Left ventricle myocardium superior (tissue), 1 donor: ENCODE results near the gene TSC22D1. TPM values are rescaled to one million over a fixed set of nuclear protein-coding genes. Genes with fewer than 3 reads are reported as not detected.
"Not testable (repeated sequence)": the region's sequence is repeated elsewhere in the genome, so short reads cannot be mapped to it uniquely, and the experiment has no call there.

Experiments
- ATAC-seq: fragments of 200-7000 bp; cut with Tn5 transposase; one replicate; pipeline ENCODE4 v1.9.1; 2020; ENCODE audit warnings: mild to moderate bottlenecking, moderate library complexity
- DNase-seq: peaks from one replicate; pipeline ENCODE4 v3.0.0-alpha.2; 2020
- intact Hi-C: fragments of 100-400 bp; cut with micrococcal nuclease; formaldehyde crosslinking; loops from one replicate; pipeline ENCODE4 v1.11.0; 2022
- total RNA-seq: library from RNA; stranded (reverse); fragmentation: NEBNext Ultra II Directional; extraction: Animal tissue kit (Norgen Biotek cat#: 25700); gene quantifications from one replicate; pipeline ENCODE4 v1.2.1, GENCODE V29; 2021
- donor health status: DM: no; HTN: yes; CAD: no; lungs with severe emphysema.

Gene TSC22D1
- total RNA-seq, 1 donor from 2014 or later, result 180 TPM

GRCh38 chr13:44574466-44574855 is 1.7 kb downstream of the TSC22D1 start:
- no peak for ATAC-seq
- intact Hi-C loops, result no loop called here
- no peak for DNase-seq

- ATAC-seq, result no peak
- no peak for DNase-seq
- intact Hi-C loops, result no loop called here
Measured at GRCh38 chr13:44573790-44574465, 2.2 kb downstream of the TSC22D1 start.

- intact Hi-C loops, result no loop called here
- no peak for ATAC-seq
- DNase-seq, result no peak
Measured at GRCh38 chr13:44573071-44573470, 3.1 kb downstream of the TSC22D1 start.

GRCh38 chr13:44566601-44567000 is 9.5 kb downstream of the TSC22D1 start:
- intact Hi-C loops, result no loop called here
- no peak for ATAC-seq
- DNase-seq, result no peak

GRCh38 chr13:44565881-44566280 is 10.2 kb downstream of the TSC22D1 start:
- no peak for ATAC-seq
- no peak for DNase-seq
- intact Hi-C loops, result no loop called here

GRCh38 chr13:44564936-44565335 is 11.2 kb downstream of the TSC22D1 start:
- no peak for DNase-seq
- no peak for ATAC-seq
- intact Hi-C loops, result no loop called here

GRCh38 chr13:44562853-44563252 is 13.3 kb downstream of the TSC22D1 start:
- not testable (repeated sequence) for ATAC-seq

GRCh38 chr13:44561351-44561750 is 14.8 kb downstream of the TSC22D1 start:
- no peak for ATAC-seq
- DNase-seq, result no peak
- intact Hi-C loops, result no loop called here

More at GRCh38 chr13:44562853-44563252, 13.3 kb downstream of the TSC22D1 start:
- DNase-seq, intact Hi-C loops: not testable (repeated sequence)

- DNase-seq (no peak), ATAC-seq (no peak)
- intact Hi-C loops, result no loop called here
Measured at GRCh38 chr13:44557986-44558385, 18.1 kb downstream of the TSC22D1 start.

GRCh38 chr13:44555207-44555606 is 20.9 kb downstream of the TSC22D1 start:
- DNase-seq (no peak), ATAC-seq (no peak)
- intact Hi-C loops, result no loop called here

GRCh38 chr13:44549476-44549875 is 26.7 kb downstream of the TSC22D1 start:
- no peak for DNase-seq
- no peak for ATAC-seq
- intact Hi-C loops, result no loop called here

GRCh38 chr13:44546164-44546563 is 30.0 kb downstream of the TSC22D1 start:
- no peak for DNase-seq
- ATAC-seq, result no peak
- intact Hi-C loops, result no loop called here

- intact Hi-C loops, result no loop called here
- ATAC-seq (no peak), DNase-seq (no peak)
Measured at GRCh38 chr13:44543369-44543768, 32.8 kb downstream of the TSC22D1 start.

GRCh38 chr13:44542361-44542760 is 33.8 kb downstream of the TSC22D1 start:
- no peak for DNase-seq
- intact Hi-C loops, result no loop called here
- no peak for ATAC-seq

- intact Hi-C loops, result no loop called here
- ATAC-seq, result no peak
- no peak for DNase-seq
Measured at GRCh38 chr13:44541601-44542000, 34.5 kb downstream of the TSC22D1 start.

GRCh38 chr13:44540761-44541434 is 35.2 kb downstream of the TSC22D1 start:
- no peak for ATAC-seq
- no peak for DNase-seq
- intact Hi-C loops, result no loop called here

GRCh38 chr13:44537248-44537647 is 38.9 kb downstream of the TSC22D1 start:
- ATAC-seq (no peak), DNase-seq (no peak)
- intact Hi-C loops, result no loop called here

- intact Hi-C loops, result no loop called here
- DNase-seq, result no peak
- peak; percentile 34 for ATAC-seq
Measured at GRCh38 chr13:44523146-44524015, 52.7 kb downstream of the TSC22D1 start.

GRCh38 chr13:44519642-44520041 is 56.5 kb downstream of the TSC22D1 start:
- DNase-seq, result no peak
- ATAC-seq, result no peak
- intact Hi-C loops, result no loop called here

GRCh38 chr13:44516771-44517170 is 59.4 kb downstream of the TSC22D1 start:
- DNase-seq, result no peak
- ATAC-seq, result no peak
- intact Hi-C loops, result no loop called here
